Hepatic stellate cell (primary cell): ENCODE measurements around the gene ATOX1.
"Not testable (repeated sequence)": the region's sequence is repeated elsewhere in the genome, so short reads cannot be mapped to it uniquely, and the experiment has no call there.

Source experiments
- DNase-seq: peaks from one replicate; pipeline ENCODE4 v3.0.0; 2011; ENCODE audit warnings: low spot score

Gene ATOX1

GRCh38 chr5:151733358-151734063 lies 24.9 kb downstream of the ATOX1 start:
- DNase-seq = no peak

DNA sequence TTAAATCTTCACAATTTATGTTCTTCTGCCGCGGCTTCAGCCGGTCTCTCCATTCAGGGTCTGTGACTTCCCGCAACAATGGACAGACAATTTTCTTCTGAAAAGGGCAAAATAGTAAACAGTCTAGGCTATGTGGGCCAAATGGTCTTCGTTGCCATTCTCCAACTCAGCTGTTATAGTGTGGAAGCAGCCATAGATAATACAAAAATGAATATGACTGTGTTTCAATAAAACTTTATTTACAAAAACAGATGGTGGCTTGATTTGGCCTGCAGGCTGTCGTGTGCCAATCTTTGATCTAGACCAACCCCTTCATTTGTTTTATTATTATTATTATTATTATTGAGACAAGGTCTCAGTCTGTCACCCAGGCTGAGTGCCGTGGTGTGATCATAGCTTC lies 28.1 kb downstream of the ATOX1 start:
- no peak for DNase-seq

GRCh38 chr5:151729597-151729996 lies 28.8 kb downstream of the ATOX1 start:
- not testable (repeated sequence) for DNase-seq

DNA sequence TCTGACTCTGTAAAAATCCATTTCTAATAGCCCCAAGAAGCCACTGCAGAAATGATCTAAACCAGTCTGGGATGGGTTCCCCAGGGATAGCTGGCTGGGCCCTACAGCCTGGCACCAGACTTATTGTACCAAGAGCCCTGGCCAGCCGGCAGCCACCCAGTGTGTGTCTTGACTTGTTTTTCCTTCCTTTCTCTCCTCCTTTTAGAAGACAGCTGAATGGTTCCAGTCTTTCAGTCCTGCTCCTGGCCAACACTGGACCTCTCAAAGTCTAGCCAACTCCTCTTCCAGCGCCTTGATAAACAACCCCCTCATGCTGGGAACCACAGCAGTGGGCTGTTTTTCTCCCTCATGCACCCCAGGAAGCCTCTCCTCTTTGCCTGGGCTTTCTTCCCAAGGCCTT lies 34.1 kb downstream of the ATOX1 start:
- no peak for DNase-seq

DNA sequence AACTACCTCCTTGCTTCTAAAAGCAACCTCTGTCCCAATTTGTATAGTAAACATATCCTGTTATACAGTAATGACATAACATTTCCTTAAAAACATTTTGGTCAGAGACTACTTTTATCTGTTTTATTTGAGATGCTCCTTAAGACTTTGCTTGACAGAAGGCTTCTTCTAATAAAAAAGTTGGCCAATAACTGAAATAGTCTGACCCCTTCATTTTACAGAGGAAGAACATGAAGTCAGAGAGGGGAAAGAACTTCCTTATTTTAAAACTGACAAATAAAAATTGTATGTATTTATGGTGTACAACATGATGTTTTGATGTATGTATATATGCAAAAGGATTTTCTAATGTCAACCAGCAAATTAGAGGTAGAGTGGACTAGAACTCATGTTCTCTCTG lies 35.9 kb downstream of the ATOX1 start:
- no peak for DNase-seq

DNA sequence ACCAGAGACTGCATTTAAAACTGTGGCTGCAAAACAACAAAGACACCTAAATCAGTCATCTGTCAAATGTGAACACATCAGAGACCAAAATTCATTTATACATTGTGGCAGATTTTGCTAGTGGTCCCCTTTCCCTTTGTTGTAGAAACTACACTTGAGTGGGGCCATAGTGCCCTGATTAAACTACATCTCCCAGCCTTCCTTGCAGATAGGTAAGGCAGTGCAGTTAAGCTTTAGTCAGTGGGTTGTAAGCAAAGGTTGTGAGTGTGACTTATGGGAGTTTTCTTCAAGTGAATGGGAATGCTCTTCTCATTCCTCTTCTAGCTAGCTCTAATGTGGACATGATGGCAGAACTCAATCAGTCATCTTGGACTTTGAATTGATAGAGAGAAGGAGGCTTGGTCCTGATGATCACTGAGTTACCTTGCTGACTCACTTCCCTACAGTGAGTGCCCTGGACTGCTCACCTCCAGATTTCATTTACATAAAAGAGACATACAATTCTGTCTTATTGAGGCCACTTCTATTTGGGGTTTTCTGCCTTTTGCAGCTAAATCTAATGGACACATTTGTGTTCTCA lies 36.5 kb downstream of the ATOX1 start:
- no peak for DNase-seq

GRCh38 chr5:151721087-151721646 lies 37.3 kb downstream of the ATOX1 start:
- DNase-seq = no peak

DNA sequence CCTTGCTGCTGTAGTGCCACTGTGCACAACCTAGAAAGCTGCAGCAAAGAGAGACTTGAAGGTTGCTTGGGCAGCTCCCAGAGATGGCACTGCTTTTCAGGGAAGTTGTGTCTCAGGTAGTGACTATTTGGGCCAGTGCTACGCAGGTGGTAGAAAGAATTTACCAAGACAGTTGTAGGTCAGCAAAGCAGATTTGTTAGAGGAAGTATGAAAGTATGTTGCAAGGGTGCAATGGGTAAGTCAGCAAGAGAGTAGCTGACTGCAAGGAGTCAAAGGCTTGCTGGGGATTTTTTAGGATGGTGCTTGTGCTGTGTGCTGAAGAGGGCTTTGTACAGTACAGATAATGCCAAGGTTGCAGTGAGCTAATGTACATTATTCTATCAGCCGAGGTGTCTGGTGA lies 38.2 kb downstream of the ATOX1 start:
- no peak for DNase-seq

GRCh38 chr5:151719228-151720000 lies 39.0 kb downstream of the ATOX1 start:
- DNase-seq = no peak

DNA sequence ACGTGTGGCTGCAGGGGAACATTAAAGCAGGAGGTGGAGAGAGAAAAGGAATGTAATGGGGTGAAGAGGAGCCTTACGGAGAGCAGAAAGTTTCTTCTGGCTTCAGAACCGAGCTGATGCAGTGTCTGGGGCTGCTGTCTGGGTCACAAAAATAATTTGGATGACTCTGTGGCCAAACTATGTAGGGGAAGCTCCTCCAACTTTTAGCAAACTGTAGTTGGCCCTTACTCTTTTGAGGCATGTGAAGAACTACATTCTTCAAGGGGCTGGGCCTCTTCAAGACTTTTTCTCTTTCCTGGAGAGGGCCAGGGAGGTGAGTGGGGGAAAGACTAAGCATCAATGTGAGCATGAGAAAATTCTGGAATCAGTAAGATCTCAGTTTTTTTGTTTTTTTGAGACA lies 39.8 kb downstream of the ATOX1 start:
- DNase-seq = peak; percentile 54

DNA sequence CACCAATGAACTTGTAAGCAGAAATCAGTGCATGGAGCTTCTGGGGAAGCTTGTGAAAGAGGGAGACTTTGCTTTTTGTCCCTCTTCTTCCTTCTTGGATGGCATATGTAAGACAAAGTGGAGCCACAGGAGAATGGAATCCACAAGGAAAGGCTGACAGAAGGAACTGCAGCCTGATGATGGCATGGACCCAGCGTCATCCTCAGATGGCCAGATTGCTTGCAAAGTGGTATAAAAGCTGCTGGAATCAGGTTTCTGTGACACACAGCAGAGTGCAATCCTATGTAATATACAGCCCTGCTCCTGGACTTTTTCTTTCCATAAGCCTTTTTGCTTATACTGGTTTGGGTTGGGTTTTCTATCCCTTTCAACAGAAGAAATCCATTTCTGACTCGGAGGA lies 40.3 kb downstream of the ATOX1 start:
- no peak for DNase-seq

DNA sequence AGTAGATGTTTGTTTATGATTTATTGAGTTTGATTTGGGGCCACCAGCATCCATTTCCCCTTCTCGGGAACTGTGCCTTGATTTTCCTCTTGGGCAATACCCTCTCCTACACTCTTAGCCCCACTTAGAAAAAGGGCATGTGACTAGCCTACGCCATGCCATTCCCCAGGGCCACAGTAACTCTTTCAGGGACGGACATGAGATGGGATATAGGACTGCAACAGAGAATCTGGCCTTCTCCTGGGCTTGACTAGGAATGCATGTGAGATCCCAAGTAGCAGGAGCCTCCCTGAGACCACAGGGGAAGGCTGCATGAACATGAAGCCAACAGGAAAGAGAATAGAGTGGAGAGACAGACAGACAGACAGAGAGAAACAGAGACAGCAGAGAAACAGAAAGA lies 41.0 kb downstream of the ATOX1 start:
- no peak for DNase-seq

DNA sequence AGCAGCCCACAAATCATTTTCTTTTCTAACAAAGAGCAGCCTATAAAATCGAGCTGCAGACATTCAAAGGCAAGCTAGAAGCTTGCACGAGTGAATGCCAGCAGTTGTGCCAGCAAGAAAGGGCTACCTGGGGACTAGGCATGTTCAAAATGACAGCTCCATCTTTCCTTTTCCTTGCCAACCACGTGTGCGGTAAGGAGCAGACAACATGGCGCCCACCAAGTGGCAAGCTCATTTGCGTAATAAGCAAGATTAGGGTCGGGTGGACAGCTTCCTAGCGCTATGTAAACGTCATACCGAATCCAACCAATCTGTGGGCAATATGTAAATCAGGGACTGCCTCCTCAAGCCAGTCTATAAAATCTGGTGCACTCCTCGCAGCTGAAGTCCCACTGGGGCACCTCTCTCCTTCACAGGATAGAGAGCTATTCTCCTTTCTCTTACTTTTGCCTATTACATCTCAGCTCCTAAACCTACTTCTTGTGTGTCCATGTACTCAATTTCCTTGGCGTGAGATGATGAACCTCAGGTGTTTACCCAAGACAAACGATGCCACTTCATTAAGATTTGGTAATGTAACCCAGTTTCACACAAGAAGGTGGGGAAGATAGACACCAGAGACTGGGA lies 49.2 kb downstream of the ATOX1 start:
- DNase-seq = no peak

- DNase-seq = no peak
Observed at GRCh38 chr5:151708126-151708525, 50.3 kb downstream of the ATOX1 start.

DNA sequence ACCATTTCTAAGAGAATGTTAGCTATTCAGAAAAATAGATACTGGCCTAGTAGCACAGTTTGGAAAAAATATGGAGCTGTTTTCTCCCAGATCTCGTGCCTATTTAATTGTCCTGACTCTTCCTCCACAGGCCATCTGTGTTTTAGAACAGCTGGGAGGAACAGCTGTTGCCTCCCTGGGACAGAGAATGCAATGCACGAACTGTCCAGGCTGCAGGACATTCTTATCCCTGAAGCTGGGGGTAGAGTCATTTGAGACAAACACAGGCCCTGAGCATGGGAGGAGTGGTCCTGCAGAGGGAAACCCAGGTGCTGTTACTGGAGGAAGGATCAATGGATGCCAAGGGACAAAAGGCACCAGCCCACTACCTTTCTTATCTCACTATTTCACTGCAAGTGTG lies 50.9 kb downstream of the ATOX1 start:
- no peak for DNase-seq

DNA sequence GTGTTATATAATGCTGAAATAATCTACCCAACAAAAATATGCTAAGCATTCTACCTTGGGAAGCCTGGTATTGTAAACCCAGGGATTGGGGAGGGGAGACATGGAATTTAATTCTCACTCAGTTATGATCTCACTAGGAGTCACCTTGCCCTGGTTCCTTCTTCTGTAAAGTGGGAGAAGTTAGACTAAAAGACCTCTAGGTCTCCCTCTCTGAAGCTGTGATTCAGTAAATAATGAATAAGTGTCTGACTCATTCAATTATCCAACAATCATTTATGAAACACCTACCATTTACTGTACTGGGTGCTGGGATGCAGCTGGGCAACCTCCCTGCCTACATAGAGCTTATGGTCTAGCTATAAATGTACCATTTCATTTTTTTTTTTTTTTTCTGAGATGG lies 51.5 kb downstream of the ATOX1 start:
- no peak for DNase-seq

- no peak for DNase-seq
Observed at GRCh38 chr5:151703780-151704179, 54.7 kb downstream of the ATOX1 start.

- no peak for DNase-seq
Observed at GRCh38 chr5:151703227-151703626, 55.2 kb downstream of the ATOX1 start.

GRCh38 chr5:151700820-151701219 lies 57.6 kb downstream of the ATOX1 start:
- no peak for DNase-seq

DNA sequence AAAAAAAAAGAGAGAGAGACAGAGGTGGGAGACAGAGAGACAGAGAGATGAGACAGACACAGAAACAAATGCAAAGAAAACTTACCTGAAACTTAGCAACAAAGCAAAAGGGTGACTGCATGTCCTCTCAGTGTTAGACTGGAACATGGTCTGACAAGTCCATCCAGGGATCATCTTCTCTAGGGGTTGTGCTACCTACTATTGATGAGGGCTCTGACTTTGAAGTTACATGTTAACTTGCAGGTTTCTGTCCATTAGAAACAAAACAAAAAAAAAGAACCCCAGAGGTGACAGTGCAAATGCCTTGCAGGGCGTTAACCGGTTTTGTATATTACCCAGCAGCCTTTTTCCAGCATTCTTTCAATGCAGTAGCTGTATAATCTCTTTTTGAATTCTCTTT lies 58.1 kb downstream of the ATOX1 start:
- no peak for DNase-seq

GRCh38 chr5:151699071-151699901 lies 59.1 kb downstream of the ATOX1 start:
- DNase-seq = peak; percentile 85

DNA sequence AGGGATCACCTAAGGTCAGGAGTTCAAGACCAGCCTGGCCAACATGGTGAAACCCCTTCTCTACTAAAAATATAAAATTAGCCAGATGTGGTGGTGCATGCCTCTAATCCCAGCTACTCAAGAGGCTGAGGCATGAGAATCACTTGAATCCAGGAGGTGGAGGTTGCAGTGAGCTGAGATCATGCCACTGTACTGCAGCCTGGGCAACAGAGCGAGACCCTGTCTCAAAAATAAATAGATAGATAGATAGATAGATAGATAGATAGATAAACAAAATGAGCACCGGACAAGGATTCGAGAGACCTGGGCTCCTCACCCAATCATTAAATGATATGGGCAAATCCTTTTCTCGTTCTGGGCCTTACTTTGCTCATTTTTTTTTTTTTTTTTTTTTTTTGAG lies 60.4 kb downstream of the ATOX1 start:
- not testable (repeated sequence) for DNase-seq
